ENCODE data around the gene TMEM165.

TMEM165 gene

GRCh38 chr4:55405073-55405472, 9.3 kb downstream of the TMEM165 start:
- H3K4me3 ChIP-seq (ENCODE audit: low read length), result no peak overlapping the region
- no peak for TF ChIP-seq CTCF (conservative IDR thresholded peaks at IDR 0.05; ENCODE audit: low read depth, low read length)
- no peak for DNase-seq (ENCODE audit: low read depth)

GRCh38 chr4:55406545-55406944, 10.8 kb downstream of the TMEM165 start:
- no peak overlapping the region for H3K4me3 ChIP-seq (ENCODE audit: low read length)
- TF ChIP-seq CTCF (conservative IDR thresholded peaks at IDR 0.05; ENCODE audit: low read depth, low read length), result no peak
- DNase-seq (ENCODE audit: low read depth), result no peak

- DNase-seq (ENCODE audit: low read depth), result no peak
- no peak for TF ChIP-seq CTCF (conservative IDR thresholded peaks at IDR 0.05; ENCODE audit: low read depth, low read length)
- H3K4me3 ChIP-seq (ENCODE audit: low read length), result no peak overlapping the region
Measured at GRCh38 chr4:55407119-55407518, 11.4 kb downstream of the TMEM165 start.

- TF ChIP-seq CTCF (conservative IDR thresholded peaks at IDR 0.05; ENCODE audit: low read depth, low read length), result no peak
- no peak overlapping the region for H3K4me3 ChIP-seq (ENCODE audit: low read length)
- DNase-seq (ENCODE audit: low read depth), result no peak
Measured at GRCh38 chr4:55407764-55408163, 12.0 kb downstream of the TMEM165 start.

GRCh38 chr4:55409468-55410171, 13.9 kb downstream of the TMEM165 start:
- H3K4me3 ChIP-seq (ENCODE audit: low read length), result no peak overlapping the region
- DNase-seq (ENCODE audit: low read depth), result no peak
- peak; percentile 26 for TF ChIP-seq CTCF (conservative IDR thresholded peaks at IDR 0.05; ENCODE audit: low read depth, low read length)

GRCh38 chr4:55410431-55410830, 14.7 kb downstream of the TMEM165 start:
- no peak for DNase-seq (ENCODE audit: low read depth)
- TF ChIP-seq CTCF (conservative IDR thresholded peaks at IDR 0.05; ENCODE audit: low read depth, low read length), result no peak
- H3K4me3 ChIP-seq (ENCODE audit: low read length), result no peak overlapping the region

GRCh38 chr4:55411621-55412020, 15.9 kb downstream of the TMEM165 start:
- TF ChIP-seq CTCF (conservative IDR thresholded peaks at IDR 0.05; ENCODE audit: low read depth, low read length), result no peak
- DNase-seq (ENCODE audit: low read depth), result peak; percentile 30
- no peak overlapping the region for H3K4me3 ChIP-seq (ENCODE audit: low read length)
